ENCODE results near the gene MEGF8.

Gene MEGF8

DNA sequence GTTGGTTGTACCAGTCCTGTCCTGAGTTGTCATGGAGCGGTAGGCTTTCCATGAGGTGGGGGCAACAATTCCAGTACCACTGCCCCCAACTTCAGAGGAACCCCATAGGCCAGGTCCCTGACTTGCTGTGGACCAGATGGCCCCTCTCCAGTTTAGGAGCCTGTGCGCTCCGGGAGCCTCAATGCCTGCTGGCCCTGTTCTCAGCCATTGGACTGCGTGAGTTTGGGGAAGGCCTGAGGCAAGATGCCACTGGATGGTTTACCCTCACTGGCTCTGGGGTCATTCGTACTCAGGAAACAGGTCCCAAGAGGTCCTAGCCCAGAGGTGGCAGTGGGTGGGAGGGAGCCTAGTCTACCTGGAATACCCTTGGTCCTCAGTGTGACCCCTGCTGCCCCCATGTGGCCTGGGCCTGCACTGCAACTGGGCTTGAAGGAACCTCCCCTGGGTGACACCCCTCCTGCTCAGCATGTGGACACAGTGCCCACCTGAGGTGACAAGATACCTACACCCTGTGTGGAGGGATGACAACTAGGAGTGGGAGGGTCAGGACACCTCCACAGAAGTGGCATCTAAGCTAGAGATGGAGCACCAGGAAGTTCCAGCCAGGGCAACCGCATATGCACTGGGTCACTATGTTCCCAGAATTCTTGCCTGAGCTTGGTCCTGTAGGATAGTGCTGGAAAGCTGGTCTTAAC lies 29.5 kb upstream of the MEGF8 start:
- TF ChIP-seq JUND (IDR thresholded peaks at IDR 0.05; ENCODE audit: low read depth): no peak
- peak; percentile 51 to 69 for DNase-seq (ENCODE audit: low read depth in 1 of 2, low spot score in 1 of 2)
- in situ Hi-C loops (cut with HindIII; ENCODE audit: low pct_unique_long_range_greater_than_20kb, low sequenced_read_pairs): no loop called here

DNA sequence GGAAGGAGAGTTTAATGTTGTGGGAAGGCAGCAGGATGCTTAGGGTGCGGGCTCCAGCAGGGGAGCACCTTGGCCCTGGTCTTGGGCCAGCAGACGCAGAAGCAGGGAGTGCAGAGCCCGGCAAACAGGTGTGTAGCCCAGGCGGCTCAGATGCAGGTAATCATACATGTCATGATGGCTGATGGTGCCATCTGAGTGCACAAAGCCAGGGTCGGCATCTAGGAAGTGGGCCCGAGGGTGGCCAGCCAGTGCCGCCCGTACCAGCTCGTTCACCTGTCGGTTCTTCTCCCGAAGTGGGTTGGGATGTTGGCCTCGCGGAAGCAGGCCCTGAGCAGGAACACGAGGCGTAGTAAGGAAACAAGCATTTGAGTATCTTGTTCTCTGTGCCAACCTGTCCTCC lies 28.4 kb upstream of the MEGF8 start:
- in situ Hi-C loops (cut with HindIII; ENCODE audit: low pct_unique_long_range_greater_than_20kb, low sequenced_read_pairs): no loop called here
- no peak for TF ChIP-seq JUND (IDR thresholded peaks at IDR 0.05; ENCODE audit: low read depth)
- no peak for DNase-seq (ENCODE audit: low read depth in 1 of 2, low spot score in 1 of 2)

GRCh38 chr19:42301646-42302203 lies 23.7 kb upstream of the MEGF8 start, which contains the start of gene PRR19:
PRR19 (plus strand) TSS chr19:42302132; CDS start chr19:42309585, 7,453 bp downstream.
- TF ChIP-seq JUND (IDR thresholded peaks at IDR 0.05; ENCODE audit: low read depth): no peak
- in situ Hi-C loops (cut with HindIII; ENCODE audit: low pct_unique_long_range_greater_than_20kb, low sequenced_read_pairs): no loop called here
- DNase-seq (ENCODE audit: low read depth in 1 of 2, low spot score in 1 of 2): peak in 1 of 2 experiments; percentile 64

- no peak for TF ChIP-seq JUND (IDR thresholded peaks at IDR 0.05; ENCODE audit: low read depth)
- DNase-seq (ENCODE audit: low read depth in 1 of 2, low spot score in 1 of 2): no peak
- in situ Hi-C loops (cut with HindIII; ENCODE audit: low pct_unique_long_range_greater_than_20kb, low sequenced_read_pairs): no loop called here
Measured at GRCh38 chr19:42303101-42303464, 22.4 kb upstream of the MEGF8 start.

DNA sequence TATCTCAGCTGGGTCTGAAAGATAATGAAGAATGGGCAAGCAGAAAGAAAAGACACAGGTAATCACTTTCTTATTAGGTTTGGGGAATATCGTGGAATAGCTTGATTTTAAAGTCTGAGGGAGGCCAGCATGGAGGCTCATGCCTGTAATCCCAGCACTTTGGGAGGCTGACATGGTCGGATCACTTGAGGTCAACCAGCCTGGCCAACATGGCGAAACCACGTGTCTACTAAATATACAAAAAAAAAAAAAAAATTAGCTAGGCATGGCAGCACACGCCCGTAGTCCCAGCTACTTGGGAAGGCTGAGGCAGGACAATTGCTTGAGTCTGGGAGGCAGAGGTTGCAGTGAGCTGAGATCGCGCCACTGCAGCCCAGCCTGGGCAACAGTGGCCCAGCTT lies 21.6 kb upstream of the MEGF8 start:
- no peak for DNase-seq (ENCODE audit: low read depth in 1 of 2, low spot score in 1 of 2)
- TF ChIP-seq JUND (IDR thresholded peaks at IDR 0.05; ENCODE audit: low read depth): no peak
- in situ Hi-C loops (cut with HindIII; ENCODE audit: low pct_unique_long_range_greater_than_20kb, low sequenced_read_pairs): no loop called here

DNA sequence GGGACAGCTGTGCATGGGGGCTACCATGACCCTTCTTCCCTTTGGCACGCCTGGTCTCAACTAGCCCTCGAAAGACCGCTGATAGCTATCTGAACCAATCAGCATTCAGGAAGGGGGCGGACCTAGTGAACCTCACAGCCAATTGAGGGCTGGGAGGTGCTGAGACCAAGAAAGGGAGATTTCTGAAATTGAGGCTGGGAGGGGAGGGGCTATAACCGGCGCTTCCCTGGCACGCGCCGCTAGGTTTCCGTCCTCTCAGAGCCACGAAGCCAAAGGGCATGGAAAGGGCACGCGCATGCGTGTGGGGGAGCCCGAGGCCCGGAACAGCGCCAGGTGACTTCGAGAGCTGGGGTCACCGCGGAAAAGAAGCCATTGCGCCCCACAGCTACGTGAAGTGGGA lies 18.8 kb upstream of the MEGF8 start:
- no peak for DNase-seq (ENCODE audit: low read depth in 1 of 2, low spot score in 1 of 2)
- in situ Hi-C loops (cut with HindIII; ENCODE audit: low pct_unique_long_range_greater_than_20kb, low sequenced_read_pairs): no loop called here
- TF ChIP-seq JUND (IDR thresholded peaks at IDR 0.05; ENCODE audit: low read depth): no peak

GRCh38 chr19:42309686-42310085 lies 15.7 kb upstream of the MEGF8 start:
- TF ChIP-seq JUND (IDR thresholded peaks at IDR 0.05; ENCODE audit: low read depth): no peak
- in situ Hi-C loops (cut with HindIII; ENCODE audit: low pct_unique_long_range_greater_than_20kb, low sequenced_read_pairs): no loop called here
- no peak for DNase-seq (ENCODE audit: low read depth in 1 of 2, low spot score in 1 of 2)

DNA sequence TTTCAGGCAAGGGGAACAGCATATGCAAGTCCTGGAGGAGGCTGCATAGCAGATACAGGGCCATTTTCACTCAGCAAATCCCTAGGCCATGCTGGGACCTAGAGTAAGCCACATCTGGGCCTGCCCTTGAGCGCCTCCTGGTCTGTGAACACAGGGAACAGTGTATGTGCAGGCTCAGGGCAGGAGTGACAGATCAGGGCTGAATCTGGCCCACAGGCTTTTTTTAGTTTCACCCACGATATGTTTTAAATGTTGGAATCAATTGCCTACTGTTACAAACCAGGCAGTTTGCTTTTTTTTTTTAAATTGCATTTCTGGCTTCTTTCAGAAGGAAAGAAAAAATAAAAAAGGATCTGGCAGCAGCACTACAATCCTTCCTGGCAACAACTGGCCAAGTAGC lies 13.8 kb upstream of the MEGF8 start:
- no peak for TF ChIP-seq JUND (IDR thresholded peaks at IDR 0.05; ENCODE audit: low read depth)
- in situ Hi-C loops (cut with HindIII; ENCODE audit: low pct_unique_long_range_greater_than_20kb, low sequenced_read_pairs): no loop called here
- peak in 1 of 2 experiments; percentile 30 for DNase-seq (ENCODE audit: low read depth in 1 of 2, low spot score in 1 of 2)

GRCh38 chr19:42312370-42312769 lies 13.1 kb upstream of the MEGF8 start:
- no peak for TF ChIP-seq JUND (IDR thresholded peaks at IDR 0.05; ENCODE audit: low read depth)
- in situ Hi-C loops (cut with HindIII; ENCODE audit: low pct_unique_long_range_greater_than_20kb, low sequenced_read_pairs): no loop called here
- no peak for DNase-seq (ENCODE audit: low read depth in 1 of 2, low spot score in 1 of 2)

GRCh38 chr19:42313096-42313839 lies 12.2 kb upstream of the MEGF8 start, which contains the start of gene TMEM145:
TMEM145 (plus strand) TSS chr19:42313309; CDS start chr19:42313377, 68 bp downstream.
- in situ Hi-C loops (cut with HindIII; ENCODE audit: low pct_unique_long_range_greater_than_20kb, low sequenced_read_pairs): no loop called here
- no peak for TF ChIP-seq JUND (IDR thresholded peaks at IDR 0.05; ENCODE audit: low read depth)
- peak; percentile 67 to 83 for DNase-seq (ENCODE audit: low read depth in 1 of 2, low spot score in 1 of 2)

- DNase-seq (ENCODE audit: low read depth in 1 of 2, low spot score in 1 of 2): no peak
- no peak for TF ChIP-seq JUND (IDR thresholded peaks at IDR 0.05; ENCODE audit: low read depth)
- in situ Hi-C loops (cut with HindIII; ENCODE audit: low pct_unique_long_range_greater_than_20kb, low sequenced_read_pairs): no loop called here
Measured at GRCh38 chr19:42313840-42314755, 11.3 kb upstream of the MEGF8 start.

DNA sequence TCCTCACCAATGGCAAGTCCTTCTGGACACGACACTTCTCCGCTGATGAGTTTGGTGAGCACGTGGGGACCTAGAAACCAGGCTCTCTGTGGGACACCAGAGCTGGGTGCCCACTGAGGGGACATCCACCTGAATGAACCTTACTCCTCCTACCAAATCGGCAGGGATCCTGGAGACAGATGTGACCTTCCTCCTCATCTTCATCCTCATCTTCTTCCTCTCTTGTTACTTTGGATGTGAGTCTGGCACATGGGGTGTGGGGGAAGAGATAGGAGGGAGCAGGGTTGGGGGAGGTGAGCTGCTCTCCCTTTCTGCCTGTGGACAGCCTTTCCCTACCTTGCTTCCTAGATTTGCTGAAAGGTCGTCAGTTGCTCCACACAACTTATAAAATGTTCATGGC lies 10.4 kb upstream of the MEGF8 start:
- in situ Hi-C loops (cut with HindIII; ENCODE audit: low pct_unique_long_range_greater_than_20kb, low sequenced_read_pairs): no loop called here
- no peak for TF ChIP-seq JUND (IDR thresholded peaks at IDR 0.05; ENCODE audit: low read depth)
- DNase-seq (ENCODE audit: low read depth in 1 of 2, low spot score in 1 of 2): no peak
